Stimulated activated CD8-positive, alpha-beta memory T cell treated with anti-CD3 and anti-CD28 coated beads, Interleukin-4, amount 100 ng/mL, for 4 hours (primary cell): ENCODE results near the gene SFRP5.

Source experiments
- DNase-seq, 2 donors: peaks; one replicate each; pipeline ENCODE4 v3.0.0-alpha.2; 2020; ENCODE audit warnings: low read depth in 2 of 2, low spot score in 1 of 2

SFRP5 gene

GRCh38 chr10:97766996-97767924 is 4.5 kb downstream of the SFRP5 start:
- no peak for DNase-seq

GRCh38 chr10:97766106-97766810 is 5.5 kb downstream of the SFRP5 start:
- no peak for DNase-seq

DNA sequence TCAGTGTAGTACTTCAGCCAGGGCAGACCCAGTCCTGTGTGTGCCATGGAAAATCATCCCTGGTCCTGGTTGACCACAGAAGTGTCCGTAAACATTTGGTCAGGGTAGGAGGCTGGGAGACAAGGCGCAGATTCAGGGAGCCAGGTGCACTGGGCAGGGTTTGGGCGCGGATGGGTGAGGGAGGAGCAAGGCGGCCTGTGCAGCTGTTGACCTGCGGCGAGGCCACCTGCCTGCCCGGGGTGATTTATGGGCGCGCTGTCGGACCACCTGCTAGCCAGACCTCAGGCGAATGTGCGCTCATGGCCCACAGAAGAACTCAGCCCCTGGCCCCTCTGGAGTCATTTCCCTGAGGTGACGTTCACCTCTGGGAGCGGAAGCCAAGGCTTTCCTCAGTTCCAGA is 6.6 kb downstream of the SFRP5 start:
- no peak for DNase-seq

- DNase-seq, result no peak
These were observed 7.3 kb downstream of the SFRP5 start for GRCh38 chr10:97764519-97764931.

GRCh38 chr10:97763947-97764346 is 7.9 kb downstream of the SFRP5 start:
- no peak for DNase-seq

DNA sequence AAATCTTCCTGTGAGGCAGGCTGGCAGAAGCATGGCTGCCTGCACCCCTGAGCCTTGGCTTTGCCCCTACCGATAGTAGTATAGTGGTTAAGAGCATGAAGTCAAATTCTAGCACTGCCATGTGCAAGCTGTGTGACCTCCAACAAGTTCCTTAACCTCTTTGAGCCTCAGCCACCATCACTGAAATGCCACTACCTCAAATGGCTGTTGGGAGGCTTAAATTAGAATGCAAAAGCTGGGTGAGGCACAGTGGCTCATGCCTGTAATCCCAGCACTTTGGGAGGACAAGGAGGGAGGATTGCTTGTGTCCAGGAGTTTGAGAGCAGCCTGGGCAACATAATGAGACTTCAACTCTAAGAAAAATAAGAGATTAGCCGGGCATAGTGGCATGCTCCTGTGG is 8.4 kb downstream of the SFRP5 start:
- no peak for DNase-seq

- DNase-seq, result no peak
These were observed 9.0 kb downstream of the SFRP5 start for GRCh38 chr10:97762816-97763215.

GRCh38 chr10:97762056-97762455 is 9.7 kb downstream of the SFRP5 start:
- no peak for DNase-seq

- DNase-seq, result no peak
These were observed 10.4 kb downstream of the SFRP5 start for GRCh38 chr10:97761331-97761865.

GRCh38 chr10:97760461-97761257 is 11.1 kb downstream of the SFRP5 start:
- no peak for DNase-seq

GRCh38 chr10:97759946-97760345 is 11.9 kb downstream of the SFRP5 start:
- no peak for DNase-seq

- DNase-seq, result peak; percentile 6 to 18
These were observed 12.5 kb downstream of the SFRP5 start for GRCh38 chr10:97759158-97759887.

DNA sequence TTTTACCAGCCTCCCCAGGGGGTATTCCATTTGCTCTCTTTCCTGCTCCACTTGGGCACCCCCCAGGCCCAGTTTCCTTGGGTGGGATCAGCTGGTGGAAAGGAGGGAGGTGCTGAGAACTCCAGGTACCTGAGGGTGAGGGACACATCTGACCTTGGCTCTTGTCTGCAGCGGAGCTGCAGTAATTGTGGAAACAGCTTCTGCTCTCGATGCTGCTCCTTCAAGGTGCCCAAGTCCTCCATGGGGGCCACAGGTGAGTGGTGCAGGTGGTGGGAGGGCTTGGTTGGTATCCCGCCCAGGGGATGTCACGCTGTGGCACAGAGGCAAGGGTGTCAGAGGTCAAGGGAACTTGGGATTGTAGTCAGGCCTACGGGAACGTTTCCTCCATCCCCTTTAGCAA is 14.3 kb downstream of the SFRP5 start:
- no peak for DNase-seq

DNA sequence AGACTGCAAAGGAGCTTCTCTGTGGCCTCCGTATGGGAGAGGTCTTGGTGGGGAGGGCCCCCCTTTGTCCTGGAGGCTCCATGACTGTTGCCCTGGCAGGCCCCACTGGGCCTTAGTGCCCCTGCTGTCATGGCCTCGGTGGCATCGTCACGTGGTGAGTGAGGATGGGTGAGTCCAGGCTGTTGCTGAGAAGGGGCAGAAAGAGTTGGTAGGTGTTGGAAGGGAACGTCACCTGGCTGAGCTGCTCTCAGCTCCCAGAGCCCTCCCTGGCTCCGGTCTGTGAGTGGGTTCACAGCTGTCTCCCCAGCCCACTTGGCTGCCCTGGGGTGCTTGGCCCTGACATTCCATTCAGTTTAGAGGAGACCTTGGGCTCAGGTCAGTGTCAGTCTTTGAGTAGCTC is 16.1 kb downstream of the SFRP5 start:
- no peak for DNase-seq

- no peak for DNase-seq
These were observed 17.1 kb downstream of the SFRP5 start for GRCh38 chr10:97754726-97755125.

DNA sequence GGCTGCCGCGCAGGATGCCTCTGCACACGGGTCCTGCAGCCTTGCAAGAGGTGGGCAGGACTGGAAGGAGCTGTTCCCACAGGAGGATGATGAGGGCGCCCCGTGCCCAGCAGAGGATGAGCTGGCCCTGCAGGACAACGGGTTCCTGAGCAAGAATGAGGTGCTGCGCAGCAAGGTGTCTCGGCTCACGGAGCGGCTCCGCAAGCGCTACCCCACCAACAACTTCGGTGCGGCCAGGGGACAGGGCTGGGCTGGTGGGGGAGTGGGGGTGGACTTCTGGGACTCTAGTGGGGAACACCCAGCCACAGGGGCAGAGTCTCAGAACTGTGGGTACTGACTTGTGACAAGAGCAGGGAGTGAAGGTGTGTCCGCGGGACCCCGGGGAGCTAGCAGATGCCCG is 18.8 kb downstream of the SFRP5 start:
- DNase-seq, result no peak

GRCh38 chr10:97748116-97748515 is 23.7 kb downstream of the SFRP5 start:
- DNase-seq, result no peak

GRCh38 chr10:97747573-97747972 is 24.2 kb downstream of the SFRP5 start:
- no peak for DNase-seq

DNA sequence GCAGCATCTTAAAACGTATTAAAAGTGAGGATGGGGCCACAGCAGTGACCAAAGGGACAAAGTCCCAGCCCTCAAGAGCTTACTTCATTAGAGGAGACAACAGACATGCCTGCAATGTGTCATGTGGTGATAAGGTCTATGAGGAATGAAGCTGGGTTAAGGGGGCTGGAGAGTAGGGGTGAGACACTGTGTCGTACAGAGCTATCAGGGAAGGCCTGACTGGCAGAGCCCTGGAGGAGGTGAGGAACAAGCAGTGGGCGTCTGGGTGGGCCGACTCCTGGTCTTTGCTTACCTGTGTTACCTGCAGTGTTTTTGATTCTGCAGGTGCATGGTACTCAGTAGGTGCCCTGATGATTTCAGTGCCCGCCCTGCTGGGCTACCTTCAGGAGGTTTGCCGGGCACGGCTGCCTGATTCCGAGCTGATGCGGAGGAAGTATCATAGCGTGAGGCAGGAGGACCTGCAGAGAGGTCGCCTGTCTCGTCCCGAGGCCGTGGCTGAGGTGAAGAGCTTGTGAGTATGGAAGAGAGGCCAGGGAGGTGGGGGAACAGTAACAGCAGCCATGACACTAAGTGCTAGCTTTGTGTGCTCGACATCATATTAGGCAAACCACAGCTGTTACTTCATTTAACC is 27.3 kb downstream of the SFRP5 start:
- DNase-seq, result no peak
